ENCODE measurements around the gene ABCD1. TPM values are rescaled to one million over a fixed set of nuclear protein-coding genes. Genes with fewer than 3 reads are reported as not detected.

The ABCD1 gene
- polyA plus RNA-seq, 2 of the 4 experiments (the other 2 are of a cell fraction): 1.7 to 3.8 TPM

- peak; percentile 95 for FAIRE-seq
- H3K27ac ChIP-seq: peak within 1 kb of the TSS; percentile 65 to 82; a peak in 5 of 6 replicates
Measured at GRCh38 chrX:153763989-153764755, 39.5 kb downstream of the ABCD1 start, which contains the start of gene PLXNB3. PLXNB3 (plus strand) TSS chrX:153764249; CDS start chrX:153765536, 1,287 bp downstream.

GRCh38 chrX:153764786-153765137 lies 40.1 kb downstream of the ABCD1 start:
- no peak for ATAC-seq
- POLR2A ChIA-PET: no interaction called here
- H3K4me1 ChIP-seq: peaks cover 16% of the 10 kb centered on the region; the same call in 2 of the 3 replicates
- no peak for FAIRE-seq
- peak overlapping the region; percentile 71; the same call in 2 of the 3 replicates for H3K4me2 ChIP-seq
- no peak overlapping the region for H3K4me3 ChIP-seq
- TF ChIP-seq ZSCAN20 (CRISPR knock-in tag; IDR thresholded peaks at IDR 0.05) (no peak), CBX2 (IDR thresholded peaks at IDR 0.05; ENCODE audit: borderline replicate concordance, low read depth) (no peak), ESRRA (IDR thresholded peaks at IDR 0.05; ENCODE audit: borderline replicate concordance, low read length) (no peak), FOSL2 (IDR thresholded peaks at IDR 0.05) (no peak), FOSL2 (CRISPR knock-in tag; IDR thresholded peaks at IDR 0.05) (no peak), JUNB (IDR thresholded peaks at IDR 0.05) (no peak), CHD2 (IDR thresholded peaks at IDR 0.05; ENCODE audit: low read length, partially characterized antibody) (no peak), POLR2A (IDR thresholded peaks at IDR 0.05; ENCODE audit: low read length) (no peak), EP300 (IDR thresholded peaks at IDR 0.05) (no peak), MAZ (IDR thresholded peaks at IDR 0.05; ENCODE audit: borderline replicate concordance, low read depth, low read length) (no peak), NPAS2 (CRISPR knock-in tag; IDR thresholded peaks at IDR 0.05; ENCODE audit: borderline replicate concordance) (no peak), HOXB13 (CRISPR knock-in tag; IDR thresholded peaks at IDR 0.05; ENCODE audit: low read depth) (no peak)
- TF ChIP-seq, protein P1, sequence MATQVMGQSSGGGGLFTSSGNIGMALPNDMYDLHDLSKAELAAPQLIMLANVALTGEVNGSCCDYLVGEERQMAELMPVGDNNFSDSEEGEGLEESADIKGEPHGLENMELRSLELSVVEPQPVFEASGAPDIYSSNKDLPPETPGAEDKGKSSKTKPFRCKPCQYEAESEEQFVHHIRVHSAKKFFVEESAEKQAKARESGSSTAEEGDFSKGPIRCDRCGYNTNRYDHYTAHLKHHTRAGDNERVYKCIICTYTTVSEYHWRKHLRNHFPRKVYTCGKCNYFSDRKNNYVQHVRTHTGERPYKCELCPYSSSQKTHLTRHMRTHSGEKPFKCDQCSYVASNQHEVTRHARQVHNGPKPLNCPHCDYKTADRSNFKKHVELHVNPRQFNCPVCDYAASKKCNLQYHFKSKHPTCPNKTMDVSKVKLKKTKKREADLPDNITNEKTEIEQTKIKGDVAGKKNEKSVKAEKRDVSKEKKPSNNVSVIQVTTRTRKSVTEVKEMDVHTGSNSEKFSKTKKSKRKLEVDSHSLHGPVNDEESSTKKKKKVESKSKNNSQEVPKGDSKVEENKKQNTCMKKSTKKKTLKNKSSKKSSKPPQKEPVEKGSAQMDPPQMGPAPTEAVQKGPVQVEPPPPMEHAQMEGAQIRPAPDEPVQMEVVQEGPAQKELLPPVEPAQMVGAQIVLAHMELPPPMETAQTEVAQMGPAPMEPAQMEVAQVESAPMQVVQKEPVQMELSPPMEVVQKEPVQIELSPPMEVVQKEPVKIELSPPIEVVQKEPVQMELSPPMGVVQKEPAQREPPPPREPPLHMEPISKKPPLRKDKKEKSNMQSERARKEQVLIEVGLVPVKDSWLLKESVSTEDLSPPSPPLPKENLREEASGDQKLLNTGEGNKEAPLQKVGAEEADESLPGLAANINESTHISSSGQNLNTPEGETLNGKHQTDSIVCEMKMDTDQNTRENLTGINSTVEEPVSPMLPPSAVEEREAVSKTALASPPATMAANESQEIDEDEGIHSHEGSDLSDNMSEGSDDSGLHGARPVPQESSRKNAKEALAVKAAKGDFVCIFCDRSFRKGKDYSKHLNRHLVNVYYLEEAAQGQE (IDR thresholded peaks at IDR 0.05): no peak
- 87% methylated on average over 3 of the region's 7 CpGs for WGBS (ENCODE audit: missing lambda C conversion rate)
- H3K27ac ChIP-seq: peak overlapping the region in 1 of 2 experiments; percentile 82; a peak in 4 of 6 replicates
- CTCF ChIA-PET: interaction anchor here (1.1 to 4.9 kb wide), 16 partner anchors 8 to 804 kb away, joined by 3 to 46 read pairs (median 8); partner anchors contain the start of genes RENBP and SRPK3
- no peaks in the 10 kb centered on the region for H3K9me3 ChIP-seq
- DNase-seq (ENCODE audit: low read depth in 1 of 2, low spot score in 1 of 2): no peak

More at GRCh38 chrX:153763989-153764755, 39.5 kb downstream of the ABCD1 start, which contains the start of gene PLXNB3:
- POLR2A ChIA-PET: no interaction called here
- WGBS (ENCODE audit: missing lambda C conversion rate): 77% methylated on average over 6 of the region's 26 CpGs
- Histone ChIP-seq H3K4me1 (peaks cover 16% of the 10 kb centered on the region; the same call in 2 of the 3 replicates), H3K9me3 (no peaks in the 10 kb centered on the region), H3K4me2 (peak within 1 kb of the TSS; percentile 71), H3K4me3 (0 out of 3 replicates have a peak within 1 kb of the TSS, but pooled peaks have one; percentile 12)
- DNase-seq (ENCODE audit: low read depth in 1 of 2, low spot score in 1 of 2): peak; percentile 76 to 77
- peak; percentile 73 for TF ChIP-seq SMC3 (IDR thresholded peaks at IDR 0.05)
- 0 out of 2 replicates have a peak, but pooled peaks have one; percentile 14 for TF ChIP-seq POLR2A (IDR thresholded peaks at IDR 0.05; ENCODE audit: low read length)
- TF ChIP-seq EHMT2 (IDR thresholded peaks at IDR 0.05; ENCODE audit: low read depth): no peak
- TF ChIP-seq, protein P2, sequence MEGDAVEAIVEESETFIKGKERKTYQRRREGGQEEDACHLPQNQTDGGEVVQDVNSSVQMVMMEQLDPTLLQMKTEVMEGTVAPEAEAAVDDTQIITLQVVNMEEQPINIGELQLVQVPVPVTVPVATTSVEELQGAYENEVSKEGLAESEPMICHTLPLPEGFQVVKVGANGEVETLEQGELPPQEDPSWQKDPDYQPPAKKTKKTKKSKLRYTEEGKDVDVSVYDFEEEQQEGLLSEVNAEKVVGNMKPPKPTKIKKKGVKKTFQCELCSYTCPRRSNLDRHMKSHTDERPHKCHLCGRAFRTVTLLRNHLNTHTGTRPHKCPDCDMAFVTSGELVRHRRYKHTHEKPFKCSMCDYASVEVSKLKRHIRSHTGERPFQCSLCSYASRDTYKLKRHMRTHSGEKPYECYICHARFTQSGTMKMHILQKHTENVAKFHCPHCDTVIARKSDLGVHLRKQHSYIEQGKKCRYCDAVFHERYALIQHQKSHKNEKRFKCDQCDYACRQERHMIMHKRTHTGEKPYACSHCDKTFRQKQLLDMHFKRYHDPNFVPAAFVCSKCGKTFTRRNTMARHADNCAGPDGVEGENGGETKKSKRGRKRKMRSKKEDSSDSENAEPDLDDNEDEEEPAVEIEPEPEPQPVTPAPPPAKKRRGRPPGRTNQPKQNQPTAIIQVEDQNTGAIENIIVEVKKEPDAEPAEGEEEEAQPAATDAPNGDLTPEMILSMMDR (IDR thresholded peaks at IDR 0.05): peak; percentile 77
- peak; percentile 85 to 92 for TF ChIP-seq RAD21 (conservative IDR thresholded peaks at IDR 0.05 in 1 of 2, IDR thresholded peaks at IDR 0.05 in 1 of 2)
- no peak for TF ChIP-seq HOXA7 (CRISPR knock-in tag; IDR thresholded peaks at IDR 0.05)
- CTCF ChIA-PET: interaction anchor here (0.6 to 4.9 kb wide), 41 partner anchors 9 to 822 kb away, joined by 3 to 46 read pairs (median 4); partner anchors contain the start of genes RENBP and SRPK3
- ATAC-seq: peak; percentile 72 to 91

Data from A549 (cell line).